Upper lobe of left lung (tissue), 6 donors: Measurements from ENCODE around the gene IMMP2L. TPM values are rescaled to one million over a fixed set of nuclear protein-coding genes. Genes with fewer than 3 reads are reported as not detected.

Experiments used
- ATAC-seq, 2 donors: fragments of 200-7000 bp; cut with Tn5 transposase; one replicate each; pipeline ENCODE4 v1.9.1; 2022; ENCODE audit warnings: mild to moderate bottlenecking in 2 of 2, moderate library complexity in 2 of 2; ENCODE audit not compliant: low FRiP score in 2 of 2
- DNase-seq, 2 donors: peaks; one replicate each; pipeline ENCODE4 v3.0.0-alpha.2; 2019 to 2020
- H3K27ac ChIP-seq, 4 donors: fragments of 200-600 bp; sonication (generic); one replicate each; pipeline ENCODE4 v1.5.1; 2016 to 2019
- H3K27me3 ChIP-seq, 4 donors: fragments of 200-600 bp; sonication (generic); one replicate each; pipeline ENCODE4 v1.5.1; 2017 to 2019
- H3K36me3 ChIP-seq, 4 donors: fragments of 200-600 bp; sonication (generic); one replicate each; pipeline ENCODE4 v1.5.1; 2016 to 2019
- H3K4me1 ChIP-seq, 4 donors: fragments of 200-600 bp; sonication (generic); one replicate each; pipeline ENCODE4 v1.5.1; 2018 to 2019
- H3K4me3 ChIP-seq, 4 donors: fragments of 200-600 bp; sonication (generic); one replicate each; pipeline ENCODE4 v1.5.1; 2017 to 2019; ENCODE audit warnings: mild to moderate bottlenecking in 2 of 4, moderate library complexity in 1 of 4
- H3K9me3 ChIP-seq, 4 donors: fragments of 200-600 bp; sonication (generic); one replicate each; pipeline ENCODE4 v1.5.1; 2018 to 2019
- CTCF ChIP-seq, 6 experiments: fragments of 450-650 bp in 4 of 6; fragments of 200-600 bp in 2 of 6; sonication (generic) in 2 of 6; IDR thresholded peaks; one replicate each; pipeline ENCODE4 v1.5.1; 2016 to 2019; ENCODE audit warnings: antibody characterized with exemption in 6 of 6
- EP300 ChIP-seq, 4 donors: sonication (generic); formaldehyde crosslinking; IDR thresholded peaks; one replicate each; pipeline ENCODE4 v1.5.1; 2017; ENCODE audit warnings: antibody characterized with exemption in 4 of 4, control low read depth in 2 of 4
- POLR2A ChIP-seq, 4 donors: fragments of 450-650 bp; IDR thresholded peaks; one replicate each; pipeline ENCODE4 v1.5.1; 2016 to 2017; ENCODE audit warnings: antibody characterized with exemption in 4 of 4, mild to moderate bottlenecking in 2 of 4
- POLR2AphosphoS5 ChIP-seq, 2 donors: sonication (generic); formaldehyde crosslinking; IDR thresholded peaks; one replicate each; pipeline ENCODE4 v1.5.1; 2017; ENCODE audit warnings: antibody characterized with exemption in 2 of 2
- WGBS, 2 donors: methylation state at CpG; one replicate each; pipeline ENCODE4 v1.1.5; 2017 to 2018; 5-methylcytosine and 5-hydroxymethylcytosine counted together
- total RNA-seq, 6 donors: library from RNA; depleted of rRNA in 4 of 6; stranded (reverse); fragments of >200 nt in 4 of 6; gene quantifications; one replicate each; pipeline versions ENCODE4 v1.1.0 to v1.2.1, GENCODE V29; 2016 to 2021
- donor health status: DM: no; HTN: no; CAD: no; lungs with moderate emphysema.
- donor health status: DM: no; HTN: yes; CAD: no; lungs with severe emphysema.

Gene IMMP2L
- total RNA-seq, 6 donors from 2014 or later: 7.1 to 17.5 (median 11.3) TPM

GRCh38 chr7:111485701-111486380 is 76.5 kb downstream of the IMMP2L start:
- TF ChIP-seq CTCF (IDR thresholded peaks at IDR 0.05) (no peak), POLR2AphosphoS5 (IDR thresholded peaks at IDR 0.05) (no peak), EP300 (IDR thresholded peaks at IDR 0.05) (no peak), POLR2A (IDR thresholded peaks at IDR 0.05) (no peak)
- WGBS, 2 donors: 65 to 71% methylated on average over 4 of the region's 4 CpGs

DNA sequence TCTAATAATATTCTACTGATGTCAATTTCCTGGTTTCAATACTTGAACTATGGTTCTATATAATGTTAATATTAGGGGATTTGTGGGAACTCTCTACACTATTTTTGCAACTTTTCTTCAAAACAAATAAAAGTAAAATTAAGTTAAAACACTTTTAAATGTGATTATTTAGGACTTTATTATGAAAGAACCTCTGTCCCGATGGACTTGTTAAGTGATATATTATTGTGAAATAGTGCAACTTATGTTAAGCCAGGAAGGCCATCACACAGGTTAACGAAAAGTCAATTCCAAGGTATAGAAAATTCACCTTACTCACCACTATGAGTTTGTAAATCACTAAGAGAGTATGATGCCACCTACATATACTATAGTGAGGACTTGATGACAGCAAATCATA is 79.2 kb downstream of the IMMP2L start:
- no peaks in the 10 kb centered on the region for H3K36me3 ChIP-seq
- TF ChIP-seq CTCF (IDR thresholded peaks at IDR 0.05) (no peak), POLR2A (IDR thresholded peaks at IDR 0.05) (no peak), EP300 (IDR thresholded peaks at IDR 0.05) (no peak), POLR2AphosphoS5 (IDR thresholded peaks at IDR 0.05) (no peak)
- no peaks in the 10 kb centered on the region for H3K27me3 ChIP-seq
- no peak overlapping the region for H3K4me3 ChIP-seq
- H3K9me3 ChIP-seq: no peaks in the 10 kb centered on the region
- DNase-seq: no peak
- ATAC-seq: no peak
- H3K27ac ChIP-seq: no peak overlapping the region
- no peaks in the 10 kb centered on the region for H3K4me1 ChIP-seq
- WGBS, 2 donors: 93 to 95% methylated on average over 2 of the region's 2 CpGs

More at GRCh38 chr7:111485701-111486380, 76.5 kb downstream of the IMMP2L start:
- Histone ChIP-seq H3K27me3 (no peaks in the 10 kb centered on the region), H3K4me3 (no peak overlapping the region), H3K9me3 (no peaks in the 10 kb centered on the region), H3K27ac (no peak overlapping the region), H3K4me1 (no peaks in the 10 kb centered on the region), H3K36me3 (no peaks in the 10 kb centered on the region)
- ATAC-seq (no peak), DNase-seq (no peak)

GRCh38 chr7:111477462-111478225 is 84.6 kb downstream of the IMMP2L start:
- 91 to 95% methylated on average over 4 of the region's 4 CpGs for WGBS, 2 donors
- no peak for ATAC-seq
- DNase-seq: no peak
- no peaks in the 10 kb centered on the region for H3K27me3 ChIP-seq
- H3K36me3 ChIP-seq: no peaks in the 10 kb centered on the region
- H3K4me3 ChIP-seq: no peak overlapping the region
- no peak overlapping the region for H3K27ac ChIP-seq
- TF ChIP-seq CTCF (IDR thresholded peaks at IDR 0.05) (no peak), POLR2A (IDR thresholded peaks at IDR 0.05) (no peak), EP300 (IDR thresholded peaks at IDR 0.05) (no peak), POLR2AphosphoS5 (IDR thresholded peaks at IDR 0.05) (no peak)
- no peaks in the 10 kb centered on the region for H3K4me1 ChIP-seq
- no peaks in the 10 kb centered on the region for H3K9me3 ChIP-seq

- no peaks in the 10 kb centered on the region for H3K4me1 ChIP-seq
- no peak for TF ChIP-seq POLR2AphosphoS5 (IDR thresholded peaks at IDR 0.05)
- TF ChIP-seq EP300 (IDR thresholded peaks at IDR 0.05): no peak
- TF ChIP-seq CTCF (IDR thresholded peaks at IDR 0.05): no peak
- TF ChIP-seq POLR2A (IDR thresholded peaks at IDR 0.05): no peak
These were observed 85.6 kb downstream of the IMMP2L start for GRCh38 chr7:111476586-111477293.

More at GRCh38 chr7:111476586-111477293, 85.6 kb downstream of the IMMP2L start:
- H3K4me3 ChIP-seq: no peak overlapping the region
- no peaks in the 10 kb centered on the region for H3K27me3 ChIP-seq
- DNase-seq: no peak
- 81 to 84% methylated on average over 2 of the region's 2 CpGs for WGBS, 2 donors
- no peaks in the 10 kb centered on the region for H3K36me3 ChIP-seq
- no peak for ATAC-seq
- H3K27ac ChIP-seq: no peak overlapping the region
- H3K9me3 ChIP-seq: no peaks in the 10 kb centered on the region
